NCI-H1048 (cell line): ENCODE results near the gene PKD1.

Experiments
- DNase-seq: peaks from one replicate; lab custom pipeline; 2025; lab: John Stamatoyannopoulos, UW

The PKD1 gene

DNA sequence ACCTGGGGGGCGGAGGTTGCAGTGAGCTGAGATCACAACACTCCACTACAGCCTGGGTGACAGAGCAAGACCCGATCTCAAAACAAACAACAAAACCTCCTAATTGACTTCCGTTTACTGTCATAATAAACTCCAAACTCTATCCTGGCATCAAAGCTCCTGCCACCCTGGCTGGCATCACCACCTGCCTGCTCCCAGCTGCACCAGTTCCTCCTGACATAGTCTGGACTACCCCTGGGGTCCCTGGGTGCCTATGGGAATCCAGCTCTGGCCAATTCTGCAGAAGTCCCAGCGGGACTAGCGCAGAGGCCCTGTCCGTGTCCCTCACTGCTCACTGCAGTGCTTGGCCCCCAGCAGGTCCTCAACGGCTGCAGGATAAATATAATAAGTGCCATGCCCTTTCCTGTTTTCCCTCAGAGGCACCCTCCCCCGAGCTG lies 88.8 kb downstream of the PKD1 start:
- DNase-seq, result no peak

DNA sequence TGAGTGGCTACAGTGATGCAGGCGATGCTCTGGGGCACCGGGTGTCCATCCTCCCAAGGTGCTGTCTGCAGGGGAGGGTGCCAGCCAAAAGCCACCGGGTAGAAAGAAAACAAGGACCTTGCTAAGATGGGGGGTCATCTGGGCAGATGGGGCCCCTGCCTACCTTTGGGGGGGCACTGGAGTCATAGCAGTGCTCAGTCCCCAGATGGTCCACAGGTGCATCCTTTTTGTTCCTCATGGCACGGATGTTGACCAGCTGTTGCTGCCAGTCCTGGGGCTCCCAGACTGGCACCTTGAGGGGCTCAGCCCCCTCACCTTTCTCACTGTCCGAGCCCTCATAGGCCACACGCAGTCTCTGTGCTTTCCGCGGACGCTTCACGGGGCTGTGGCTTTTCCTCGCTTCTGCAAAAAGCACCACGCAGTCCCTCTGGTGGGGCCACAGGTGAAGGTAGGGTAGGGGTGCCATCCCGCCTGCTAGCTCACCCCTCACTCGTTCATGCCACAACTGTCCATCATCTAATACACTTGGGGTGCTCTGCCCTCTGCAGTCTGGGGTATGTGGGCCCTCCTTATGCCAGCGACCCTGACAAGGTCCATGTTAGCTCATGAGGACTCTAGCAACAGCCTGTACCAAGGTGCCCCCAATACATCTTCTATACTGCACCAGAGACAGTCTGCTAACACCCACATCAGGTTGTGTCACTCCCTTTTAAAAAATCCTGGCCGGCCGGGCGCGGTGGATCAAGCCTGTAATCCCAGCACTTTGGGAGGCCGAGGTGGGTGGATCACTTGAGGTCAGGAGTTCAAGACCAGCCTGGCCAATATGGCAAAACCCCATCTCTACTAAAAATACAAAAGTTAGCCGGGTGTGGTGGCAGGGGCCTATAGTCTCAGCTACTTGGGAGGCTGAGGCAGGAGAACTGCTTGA lies 89.5 kb downstream of the PKD1 start:
- no peak for DNase-seq

DNA sequence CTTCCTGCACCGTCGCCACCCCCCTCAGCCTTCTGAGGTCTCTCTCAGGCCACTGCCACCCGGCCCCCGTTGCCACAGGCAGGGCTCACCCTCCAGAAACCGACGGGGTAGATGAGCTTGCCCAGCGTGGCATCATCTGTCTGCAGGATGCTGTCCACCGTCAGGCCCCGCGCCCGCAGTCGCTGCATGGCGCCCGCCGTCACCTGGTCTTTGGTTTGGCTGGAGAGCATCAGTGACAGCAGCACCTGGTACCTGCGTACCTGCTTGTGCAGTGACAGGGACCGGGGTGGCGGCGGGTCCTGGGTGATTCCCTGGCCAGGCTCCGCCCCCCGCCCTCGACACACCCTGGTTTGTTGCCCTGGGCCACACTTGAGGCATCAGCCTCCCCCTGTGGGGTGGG lies 91.2 kb downstream of the PKD1 start:
- DNase-seq, result no peak

- DNase-seq, result no peak
Measured at GRCh38 chr16:2043667-2044451, 91.8 kb downstream of the PKD1 start.

GRCh38 chr16:2042986-2043666 lies 92.6 kb downstream of the PKD1 start:
- no peak for DNase-seq

DNA sequence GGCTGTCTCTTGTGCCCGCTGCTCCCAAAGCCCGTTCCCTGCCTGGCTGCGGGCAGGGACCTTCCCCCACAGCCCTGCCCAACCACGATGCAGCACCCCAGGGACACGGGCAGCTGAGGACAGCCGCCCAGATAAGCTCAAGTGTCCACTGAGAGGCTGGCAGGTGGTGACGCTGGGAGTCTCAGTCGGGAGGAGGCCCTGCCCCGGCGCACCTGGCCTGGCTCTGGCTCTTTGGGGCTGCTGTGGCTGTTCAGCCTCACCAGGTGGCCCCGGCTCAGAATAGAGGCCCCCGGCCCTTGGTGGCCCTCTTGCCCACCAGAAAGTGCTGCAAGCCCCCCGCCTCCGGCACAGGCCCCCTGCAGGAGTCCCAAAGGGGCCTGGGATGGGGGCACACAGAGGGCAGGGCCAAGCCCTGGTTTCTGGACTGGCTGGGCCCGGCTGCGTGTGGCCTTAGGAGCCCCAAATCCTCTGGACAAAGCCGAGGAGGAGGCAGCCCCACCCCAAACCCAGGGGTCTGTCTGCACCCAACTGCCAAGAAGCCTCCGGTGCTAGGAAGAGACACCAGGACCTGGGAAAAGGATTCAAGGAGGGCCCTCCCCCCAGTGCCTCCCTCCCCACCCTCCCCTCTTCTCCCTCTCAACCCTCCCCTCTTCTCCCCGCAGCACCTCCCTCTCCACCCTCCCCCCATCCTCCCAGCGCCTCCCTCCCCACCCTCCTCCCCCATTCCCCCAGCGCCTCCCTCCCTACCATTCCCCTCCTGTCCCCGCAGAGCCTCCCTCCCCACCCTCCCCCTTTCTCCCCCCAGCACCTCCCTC lies 93.3 kb downstream of the PKD1 start:
- no peak for DNase-seq

- no peak for DNase-seq
Measured at GRCh38 chr16:2040787-2041522, 94.7 kb downstream of the PKD1 start.

DNA sequence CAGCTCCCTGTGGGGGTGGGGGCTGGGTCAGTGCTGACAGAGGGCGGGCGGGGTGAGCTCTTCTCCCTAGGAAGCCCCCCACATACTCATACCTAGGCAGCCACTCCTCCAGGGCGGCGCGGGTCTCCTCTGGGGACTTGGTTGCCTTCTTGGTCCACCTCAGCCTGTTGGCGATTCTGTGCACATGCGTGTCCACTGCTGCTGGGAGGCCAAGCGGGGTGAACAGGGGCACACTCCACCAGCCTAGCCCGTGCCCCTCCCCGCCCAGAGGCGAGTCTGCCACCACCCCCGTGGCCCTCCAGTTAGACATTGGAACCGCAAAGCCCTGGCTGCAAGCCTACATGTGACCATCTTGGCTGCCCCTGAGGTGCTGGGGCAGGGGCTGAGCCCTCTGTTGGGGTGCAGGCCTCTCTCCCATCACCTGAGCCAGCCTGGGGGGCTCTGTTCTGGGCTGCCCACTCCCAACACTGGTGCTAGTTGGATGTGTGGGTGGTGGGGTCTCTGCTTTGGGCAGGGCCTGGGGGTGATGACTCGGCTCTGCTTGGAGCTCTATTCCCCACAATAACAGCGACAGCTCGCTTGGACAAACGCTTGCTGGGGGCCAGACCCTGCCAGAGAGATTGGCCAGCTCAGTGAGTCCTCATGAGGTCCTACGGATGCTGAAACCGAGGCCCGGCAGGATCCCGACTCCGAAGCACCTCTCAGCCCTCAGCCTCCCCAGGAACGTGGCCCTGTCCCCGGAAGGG lies 95.5 kb downstream of the PKD1 start:
- DNase-seq, result no peak

DNA sequence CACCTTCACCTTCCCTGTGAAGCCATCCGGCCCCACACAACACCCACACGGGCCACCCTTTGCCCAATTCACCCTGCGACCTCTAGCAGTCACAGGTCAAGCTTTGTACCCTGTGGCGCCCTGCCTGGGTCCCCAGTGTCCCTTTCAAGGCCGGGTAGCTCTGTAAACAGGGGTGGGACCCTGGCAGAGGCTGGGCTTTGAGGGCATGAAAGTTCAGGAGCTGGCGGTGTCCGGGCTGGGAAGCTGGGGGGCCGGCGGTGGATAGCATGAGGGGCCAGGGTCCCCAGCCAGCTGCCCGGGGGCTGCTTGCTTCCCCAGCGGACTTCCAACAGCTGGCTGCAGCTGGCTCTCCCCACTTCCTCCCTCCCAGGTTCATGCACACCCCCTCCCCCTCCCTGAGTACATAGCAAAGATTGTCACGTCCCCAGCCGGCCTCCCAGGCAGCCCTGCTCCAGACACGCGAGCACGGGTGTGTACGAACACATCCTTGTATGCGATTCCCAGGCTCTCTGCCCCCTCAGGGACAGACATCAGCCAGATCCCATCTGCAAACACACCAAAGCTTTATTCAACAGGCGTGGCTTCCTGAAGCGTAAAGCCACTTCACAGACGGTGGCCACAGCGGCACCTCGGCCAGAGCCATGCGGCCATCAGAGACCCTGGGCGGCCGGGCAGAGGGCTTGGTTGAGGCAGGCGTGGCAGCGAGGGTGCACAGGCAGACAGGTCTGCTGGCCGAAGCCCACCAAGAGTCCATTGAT lies 96.2 kb downstream of the PKD1 start:
- no peak for DNase-seq
